IMR-90 (cell line): ENCODE data around the gene AKAP9. TPM values are rescaled to one million over a fixed set of nuclear protein-coding genes. Genes with fewer than 3 reads are reported as not detected.

ENCODE experiments used
- ATAC-seq: fragments of 200-7000 bp; cut with Tn5 transposase; 2 replicates; pipeline ENCODE4 v1.9.1; 2020; ENCODE audit warnings: low read depth, mild to moderate bottlenecking, moderate library complexity
- BruUV-seq: library from RNA; stranded (reverse); fragments of 400-500 nt; replicated peaks from 2 replicates; lab custom pipeline; 2021; lab: Mats Ljungman, UMichigan
- CTCF ChIA-PET: fragments of 300-600 bp; formaldehyde crosslinking; extraction: SDS; loops from one replicate; lab custom pipeline; 2021; ENCODE audit warnings: antibody characterized with exemption; lab: Yijun Ruan, JAX
- POLR2A ChIA-PET: fragments of 300-600 bp; sonication (Branson Sonifier 250); formaldehyde crosslinking; loops from one replicate; lab custom pipeline; 2022; ENCODE audit warnings: antibody characterized with exemption; ENCODE audit not compliant: unreplicated experiment; lab: Charles Lee
- DNase-seq: peaks from one replicate; pipeline ENCODE4 v3.0.0; 2013
- H2AFZ ChIP-seq: replicated peaks from 2 replicates; pipeline ENCODE3; 2013; ENCODE audit warnings: low read length, mild to moderate bottlenecking; ENCODE audit not compliant: poor library complexity
- H2AK5ac ChIP-seq: 2 replicates; pipeline ENCODE4 v1.6.1; 2013; ENCODE audit warnings: low read depth, low read length, inconsistent platforms
- H2AK9ac ChIP-seq: replicated peaks from 2 replicates; pipeline ENCODE3; 2013; ENCODE audit warnings: mild to moderate bottlenecking, low read depth, low read length, moderate library complexity; ENCODE audit not compliant: poor library complexity
- H2BK120ac ChIP-seq: 2 replicates; pipeline ENCODE4 v1.6.1; 2013; ENCODE audit warnings: low read depth, low read length, inconsistent platforms
- H2BK15ac ChIP-seq: 3 replicates; pipeline ENCODE4 v1.6.1; 2013; ENCODE audit warnings: low read depth, low read length, inconsistent platforms
- H2BK20ac ChIP-seq: 2 replicates; pipeline ENCODE4 v1.6.1; 2013; ENCODE audit warnings: low read depth, mild to moderate bottlenecking, inconsistent platforms, low read length, moderate library complexity
- H2BK5ac ChIP-seq: 2 replicates; pipeline ENCODE4 v1.6.1; 2013; ENCODE audit warnings: mild to moderate bottlenecking, low read depth, low read length, inconsistent platforms; ENCODE audit not compliant: poor library complexity, severe bottlenecking
- H3K14ac ChIP-seq: replicated peaks from 2 replicates; pipeline ENCODE4 v1.6.1; 2013; ENCODE audit warnings: low read depth, low read length, inconsistent platforms
- H3K18ac ChIP-seq: 2 replicates; pipeline ENCODE4 v1.6.1; 2013; ENCODE audit warnings: low read depth, low read length, control low read depth
- H3K23ac ChIP-seq: 2 replicates; pipeline ENCODE4 v1.6.1; 2013; ENCODE audit warnings: low read depth, low read length, inconsistent platforms
- H3K27ac ChIP-seq: 2 replicates; pipeline ENCODE4 v1.5.1; 2013; ENCODE audit warnings: mild to moderate bottlenecking, control low read depth, low read length; ENCODE audit not compliant: insufficient read depth
- H3K27me3 ChIP-seq: 2 replicates; pipeline ENCODE4 v1.6.1; 2013; ENCODE audit warnings: low read length; ENCODE audit not compliant: control insufficient read depth, insufficient read depth
- H3K36me3 ChIP-seq: 2 replicates; pipeline ENCODE4 v1.6.1; 2013; ENCODE audit warnings: low read length, mixed read lengths; ENCODE audit not compliant: control insufficient read depth, insufficient read depth
- H3K4ac ChIP-seq: 2 replicates; pipeline ENCODE4 v1.6.1; 2013; ENCODE audit warnings: low read depth, low read length, inconsistent platforms
- H3K4me1 ChIP-seq: 2 replicates; pipeline ENCODE4 v1.6.1; 2013; ENCODE audit warnings: low read length, mixed read lengths; ENCODE audit not compliant: control insufficient read depth, insufficient read depth
- H3K4me2 ChIP-seq: 2 replicates; pipeline ENCODE4 v1.6.1; 2013; ENCODE audit warnings: low read depth, mild to moderate bottlenecking, control low read depth, low read length, moderate library complexity
- H3K4me3 ChIP-seq: 2 replicates; pipeline ENCODE4 v1.5.1; 2013; ENCODE audit warnings: low read depth, mild to moderate bottlenecking, control low read depth, low read length, moderate library complexity; ENCODE audit not compliant: insufficient read depth
- H3K56ac ChIP-seq: 2 replicates; pipeline ENCODE4 v1.6.1; 2013; ENCODE audit warnings: low read length, inconsistent platforms; ENCODE audit not compliant: insufficient read depth; ENCODE audit errors: extremely low read depth
- H3K79me1 ChIP-seq, 2 experiments: 2 replicates each; pipeline ENCODE4 v1.6.1; 2013; ENCODE audit warnings: low read length in 2 of 2, inconsistent platforms in 1 of 2, low read depth in 1 of 2
- H3K9ac ChIP-seq: 2 replicates; pipeline ENCODE4 v1.6.1; 2013; ENCODE audit warnings: low read depth, low read length, control low read depth
- H3K9me1 ChIP-seq: 2 replicates; pipeline ENCODE4 v1.6.1; 2013; ENCODE audit warnings: low read length, inconsistent platforms; ENCODE audit not compliant: insufficient read depth
- H3K9me3 ChIP-seq: 2 replicates; pipeline ENCODE4 v1.6.1; 2013; ENCODE audit warnings: low read length; ENCODE audit not compliant: control insufficient read depth, insufficient read depth
- H4K20me1 ChIP-seq: 2 replicates; pipeline ENCODE4 v1.6.1; 2013; ENCODE audit warnings: low read length, inconsistent platforms; ENCODE audit not compliant: insufficient read depth
- H4K5ac ChIP-seq: 2 replicates; pipeline ENCODE4 v1.6.1; 2013; ENCODE audit warnings: mild to moderate bottlenecking, low read depth, low read length, control low read depth
- H4K8ac ChIP-seq, 2 experiments: 2 replicates each; pipeline ENCODE4 v1.6.1; 2013; ENCODE audit warnings: low read depth in 2 of 2, low read length in 2 of 2, control low read depth in 1 of 2, inconsistent platforms in 1 of 2
- H4K91ac ChIP-seq: 2 replicates; pipeline ENCODE4 v1.6.1; 2013; ENCODE audit warnings: low read depth, low read length, inconsistent platforms; ENCODE audit not compliant: insufficient read depth
- CEBPB ChIP-seq: IDR thresholded peaks from 2 replicates; pipeline ENCODE4 v1.6.1; 2012; ENCODE audit warnings: low read depth, low read length, improper control_type of control experiment
- CHD1 ChIP-seq: IDR thresholded peaks from 2 replicates; pipeline ENCODE4 v1.6.1; 2012; ENCODE audit warnings: low read depth, low read length, improper control_type of control experiment
- CTCF ChIP-seq: conservative IDR thresholded peaks from 2 replicates; pipeline ENCODE4 v1.5.1; 2012; ENCODE audit warnings: mild to moderate bottlenecking, low read depth, low read length, improper control_type of control experiment
- ELK1 ChIP-seq: fragments of 150-350 bp; IDR thresholded peaks from 2 replicates; pipeline ENCODE4 v1.6.1; 2016; ENCODE audit warnings: low read depth, mild to moderate bottlenecking, low read length, moderate library complexity, borderline replicate concordance
- MAFK ChIP-seq: IDR thresholded peaks from 2 replicates; pipeline ENCODE4 v1.6.1; 2012; ENCODE audit warnings: low read depth, low read length, improper control_type of control experiment
- MAZ ChIP-seq: IDR thresholded peaks from 2 replicates; pipeline ENCODE4 v1.6.1; 2012; ENCODE audit warnings: low read depth, mild to moderate bottlenecking, low read length, improper control_type of control experiment, moderate library complexity, borderline replicate concordance
- MXI1 ChIP-seq: IDR thresholded peaks from 2 replicates; pipeline ENCODE4 v1.6.1; 2012; ENCODE audit warnings: low read depth, mild to moderate bottlenecking, low read length, moderate library complexity, borderline replicate concordance
- RAD21 ChIP-seq: IDR thresholded peaks from 2 replicates; pipeline ENCODE4 v1.6.1; 2012; ENCODE audit warnings: low read length, improper control_type of control experiment
- RFX5 ChIP-seq: IDR thresholded peaks from 2 replicates; pipeline ENCODE4 v1.8.0; 2012; ENCODE audit warnings: low read depth, mild to moderate bottlenecking, low read length, moderate library complexity
- SMC3 ChIP-seq: fragments of 150-350 bp; IDR thresholded peaks from 2 replicates; pipeline ENCODE4 v1.6.1; 2016; ENCODE audit warnings: low read depth, mild to moderate bottlenecking, antibody characterized with exemption, low read length, moderate library complexity
- WGBS, 2 experiments: methylation state at CpG; one replicate each; pipeline versions ENCODE4 v1.1.5 to v1.1.7; 2013; ENCODE audit warnings: missing lambda C conversion rate in 2 of 2; ENCODE audit not compliant: insufficient read length in 1 of 2; ENCODE audit errors: extremely low coverage in 2 of 2; 5-methylcytosine and 5-hydroxymethylcytosine counted together
- dilution Hi-C: fragments of 300-500 bp; cut with HindIII; formaldehyde crosslinking; loops from one replicate; pipeline ENCODE4 v1.14.3; 2018; ENCODE audit warnings: low sequenced_read_pairs; ENCODE audit not compliant: unreplicated experiment
- in situ Hi-C: fragments of 300-500 bp; cut with MboI; formaldehyde crosslinking; loops from 3 replicates; pipeline ENCODE4 v1.14.3; 2019; ENCODE audit warnings: low sequenced_read_pairs, inconsistent platforms, mixed read lengths
- intact Hi-C: fragments of 100-400 bp; cut with micrococcal nuclease; formaldehyde crosslinking; loops from 2 replicates; pipeline ENCODE4 v1.10.0; 2022
- polyA plus RNA-seq, 3 experiments: library from polyadenylated mRNA; depleted of rRNA; stranded (reverse); fragments of >200 nt; gene quantifications; 2 replicates each; pipeline ENCODE4 v1.2.3, GENCODE V29; 2012; ENCODE audit warnings: low replicate concordance in 1 of 3
- total RNA-seq: library from RNA; depleted of rRNA; stranded (reverse); fragments of >200 nt; gene quantifications from 2 replicates; pipeline ENCODE4 v1.2.3, GENCODE V29; 2012

AKAP9 gene
- total and polyA plus RNA-seq, 2 of the 4 experiments (the other 2 are of a cell fraction) = 9.7 to 25.3 TPM

- Histone ChIP-seq H3K79me1 (peaks cover 6 to 30% of the 10 kb centered on the region in 2 experiments), H3K4ac (peak overlapping the region; percentile 76), H4K20me1 (peaks cover 5% of the 10 kb centered on the region; the same call in 1 of the 2 replicates), H3K23ac (peak overlapping the region; percentile 37; the same call in 1 of the 2 replicates), H4K8ac (peak overlapping the region; percentile 85 to 93), H3K56ac (peak overlapping the region; percentile 65), H3K4me2 (peak overlapping the region; percentile 88), H2AK5ac (0 out of 2 replicates have a peak overlapping the region, but pooled peaks have one; percentile 10), H2AFZ (peak overlapping the region; percentile 92), H4K91ac (peak overlapping the region; percentile 67), H2BK15ac (0 out of 3 replicates have a peak overlapping the region, but pooled peaks have one; percentile 8), H3K9me1 (no peaks in the 10 kb centered on the region), H3K9ac (peak overlapping the region; percentile 71), H3K27me3 (no peaks in the 10 kb centered on the region), H2BK20ac (no peak overlapping the region), H2BK120ac (peak overlapping the region; percentile 26; the same call in 1 of the 2 replicates), H3K14ac (peak overlapping the region; percentile 77), H3K36me3 (no peaks in the 10 kb centered on the region), H4K5ac (peak overlapping the region; percentile 72), H3K9me3 (no peaks in the 10 kb centered on the region), H3K18ac (peak overlapping the region; percentile 39), H3K27ac (peak overlapping the region; percentile 58), H3K4me1 (no peaks in the 10 kb centered on the region), H2BK5ac (peak overlapping the region; percentile 35), H3K4me3 (peak overlapping the region; percentile 80), H2AK9ac (peak overlapping the region; percentile 73)
- TF ChIP-seq MXI1 (no peak), RAD21 (no peak), ELK1 (no peak), CHD1 (no peak), SMC3 (no peak), CEBPB (no peak), MAZ (no peak), RFX5 (no peak), MAFK (no peak), CTCF (no peak)
- ChIA-PET POLR2A (no interaction called here), CTCF (interaction anchor here (0.6 to 1.2 kb wide), 2 partner anchors 44 to 257 kb away, joined by 3 read pairs; no protein-coding TSS in a partner anchor)
- DNase-seq = no peak
- intact Hi-C loops (loop anchor here (10.0 kb wide), 1 partner anchor 250 kb away; the partner anchor contains the start of gene MTERF1), dilution Hi-C loops (no loop called here), in situ Hi-C loops (no loop called here)
- ATAC-seq = no peak
- BruUV-seq = no TSS peak
- WGBS, 2 experiments = 89% methylated on average over 1 of the region's 21 CpGs; no CpG with 5 or more reads in 1 of the 2 experiments
These were observed 194.6 kb downstream of the AKAP9 start for GRCh38 chr7:92135052-92135889.
